Coronary artery (tissue), 2 donors: ENCODE measurements around the gene SMIM38.

Experiments
- DNase-seq: peaks from one replicate; pipeline ENCODE4 v3.0.0-alpha.2; 2017; ENCODE audit warnings: low spot score
- H3K27ac ChIP-seq, 2 donors: fragments of 200-600 bp; sonication (generic); one replicate each; pipeline ENCODE4 v1.5.1; 2016 to 2019
- H3K4me3 ChIP-seq: fragments of 200-600 bp; sonication (generic); 2 replicates; pipeline ENCODE4 v1.5.1; 2016; ENCODE audit warnings: mild to moderate bottlenecking, moderate library complexity
- TF ChIP-seq, protein P1 (sequence below): fragments of 200-600 bp; sonication (generic); IDR thresholded peaks from one replicate; pipeline ENCODE4 v1.5.1; 2019; ENCODE audit warnings: antibody characterized with exemption

SMIM38 gene

DNA sequence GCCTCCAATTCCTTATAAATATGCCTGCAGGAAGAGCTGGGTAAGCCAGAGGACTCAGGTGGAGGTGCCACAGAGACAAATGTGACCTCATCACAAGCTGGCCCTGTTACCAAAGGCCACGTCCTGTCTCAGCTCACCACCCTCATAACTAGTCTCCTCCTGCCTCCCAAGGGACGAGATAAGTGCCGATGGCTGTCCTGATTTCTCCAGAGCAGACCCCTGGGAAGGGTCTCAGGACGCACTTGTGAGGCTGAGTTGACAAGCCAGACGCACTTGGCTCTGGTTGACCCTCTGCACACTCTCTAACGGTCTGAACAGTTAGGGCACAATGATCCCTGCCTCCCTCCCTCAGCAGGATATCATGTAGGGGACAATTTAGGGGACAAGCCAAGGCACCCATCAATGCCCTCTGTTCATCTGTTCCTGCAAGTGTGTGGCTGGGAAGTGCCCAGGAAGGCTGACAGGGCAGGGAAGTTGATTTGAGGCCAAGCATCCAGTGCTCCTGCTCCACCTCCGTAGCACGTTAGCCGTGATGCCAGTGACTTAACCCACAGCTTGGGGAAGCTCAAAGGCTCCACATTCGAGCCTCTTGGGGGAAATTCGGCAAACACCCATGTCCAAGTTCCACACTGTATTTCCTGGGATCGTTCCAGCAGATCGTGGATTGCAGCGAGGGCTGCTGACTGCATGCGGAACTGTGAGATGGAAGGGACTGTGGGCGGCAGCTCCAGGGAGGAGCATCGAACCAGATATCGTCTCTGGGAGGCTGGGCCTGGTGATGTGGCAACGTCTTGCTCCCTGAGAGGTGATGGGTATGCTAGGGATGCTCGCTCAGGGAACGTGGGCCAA lies 2.8 kb downstream of the SMIM38 start:
- TF ChIP-seq, protein P1, sequence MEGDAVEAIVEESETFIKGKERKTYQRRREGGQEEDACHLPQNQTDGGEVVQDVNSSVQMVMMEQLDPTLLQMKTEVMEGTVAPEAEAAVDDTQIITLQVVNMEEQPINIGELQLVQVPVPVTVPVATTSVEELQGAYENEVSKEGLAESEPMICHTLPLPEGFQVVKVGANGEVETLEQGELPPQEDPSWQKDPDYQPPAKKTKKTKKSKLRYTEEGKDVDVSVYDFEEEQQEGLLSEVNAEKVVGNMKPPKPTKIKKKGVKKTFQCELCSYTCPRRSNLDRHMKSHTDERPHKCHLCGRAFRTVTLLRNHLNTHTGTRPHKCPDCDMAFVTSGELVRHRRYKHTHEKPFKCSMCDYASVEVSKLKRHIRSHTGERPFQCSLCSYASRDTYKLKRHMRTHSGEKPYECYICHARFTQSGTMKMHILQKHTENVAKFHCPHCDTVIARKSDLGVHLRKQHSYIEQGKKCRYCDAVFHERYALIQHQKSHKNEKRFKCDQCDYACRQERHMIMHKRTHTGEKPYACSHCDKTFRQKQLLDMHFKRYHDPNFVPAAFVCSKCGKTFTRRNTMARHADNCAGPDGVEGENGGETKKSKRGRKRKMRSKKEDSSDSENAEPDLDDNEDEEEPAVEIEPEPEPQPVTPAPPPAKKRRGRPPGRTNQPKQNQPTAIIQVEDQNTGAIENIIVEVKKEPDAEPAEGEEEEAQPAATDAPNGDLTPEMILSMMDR, result no peak
- no peak overlapping the region for H3K4me3 ChIP-seq
- no peak for DNase-seq
- H3K27ac ChIP-seq, result peak overlapping the region in 1 of 2 donors; percentile 67

DNA sequence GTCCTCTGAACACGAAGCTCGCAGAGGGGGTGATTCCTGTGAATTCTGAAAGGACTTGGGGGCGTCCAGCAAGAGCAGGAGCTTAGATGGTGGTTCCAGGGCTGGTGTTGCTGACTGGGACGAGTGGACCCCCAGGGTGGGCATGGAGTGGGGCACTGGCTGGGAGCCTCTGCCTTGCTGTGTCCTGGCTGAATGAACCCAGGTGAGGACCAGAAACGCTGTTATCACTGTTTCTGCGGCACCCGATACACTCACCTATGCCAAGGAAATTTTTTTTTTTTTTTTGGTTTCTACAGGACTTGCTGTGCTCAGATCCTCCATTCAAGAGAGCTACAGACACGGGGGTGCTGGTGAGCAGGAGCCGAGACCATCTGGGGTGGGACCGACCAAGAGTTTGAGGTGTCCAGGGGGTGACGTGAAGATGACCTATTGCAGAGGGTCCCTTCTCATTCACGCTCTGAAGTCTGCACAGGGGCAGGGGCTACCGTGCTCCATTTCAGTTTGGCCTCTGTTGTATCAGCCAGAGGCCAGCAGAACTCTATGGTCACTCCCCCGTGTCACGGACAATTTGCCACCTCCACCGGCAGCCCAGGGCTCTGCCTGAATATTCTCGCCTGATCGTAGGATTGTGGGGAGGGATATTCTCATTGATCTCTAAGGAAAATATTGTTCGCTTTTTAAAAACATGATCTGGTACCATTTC lies 3.6 kb downstream of the SMIM38 start:
- no peak overlapping the region for H3K27ac ChIP-seq
- TF ChIP-seq, protein P1, result no peak
- H3K4me3 ChIP-seq, result no peak overlapping the region
- DNase-seq, result no peak

DNA sequence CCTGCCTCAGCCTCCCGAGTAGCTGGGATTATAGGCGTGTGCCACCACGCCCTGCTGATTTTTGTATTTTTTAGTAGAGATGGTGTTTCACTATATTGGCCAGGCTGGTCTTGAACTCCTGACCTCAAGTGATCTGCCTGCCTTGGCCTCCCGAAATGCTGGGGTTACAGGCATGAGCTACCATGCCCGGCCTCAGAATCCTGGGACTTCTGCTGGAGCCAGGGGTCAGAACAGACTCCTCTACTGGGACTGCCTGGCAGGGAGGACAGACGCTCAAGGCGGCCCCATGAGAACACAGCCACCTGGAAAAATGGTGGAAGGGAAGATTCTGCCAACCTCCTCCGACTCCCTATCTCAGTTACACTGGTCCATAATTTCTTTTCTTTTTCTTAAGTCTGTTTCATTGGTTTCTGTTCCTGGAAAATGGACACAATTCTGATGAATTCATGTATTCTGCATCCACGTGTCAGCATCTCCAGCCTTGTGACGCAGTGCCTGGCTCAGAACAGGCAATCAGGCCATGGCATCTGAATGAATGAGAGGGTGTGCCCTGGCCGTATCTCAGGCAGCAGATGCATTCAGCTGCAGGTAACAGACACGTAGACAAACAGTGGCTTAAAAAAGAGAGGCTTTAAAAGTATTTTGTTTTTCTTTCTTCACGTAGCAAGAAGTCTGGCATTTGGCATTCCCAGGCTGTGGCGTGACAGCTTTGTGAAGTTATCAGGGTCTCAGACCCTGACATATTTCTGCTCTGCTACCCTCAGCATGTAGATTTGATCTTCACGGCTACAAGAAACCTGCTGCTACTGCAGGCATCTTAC lies 4.8 kb downstream of the SMIM38 start:
- no peak for DNase-seq
- Histone ChIP-seq H3K27ac (no peak overlapping the region), H3K4me3 (no peak overlapping the region)
- TF ChIP-seq, protein P1, result no peak

DNA sequence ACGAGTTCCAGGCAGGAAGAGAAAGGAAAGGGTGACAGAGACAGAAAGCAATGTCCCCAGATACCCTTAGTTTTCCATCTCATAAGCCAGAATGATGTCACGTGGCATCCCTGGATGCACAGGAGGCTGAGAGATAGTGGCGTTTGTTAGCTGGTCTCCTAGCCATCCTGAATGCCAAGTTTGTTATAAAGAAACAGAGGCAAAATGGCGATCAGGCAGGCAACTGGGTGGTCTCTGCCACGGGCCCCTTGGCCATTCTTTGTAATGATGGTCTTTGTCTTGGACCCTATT lies 5.3 kb downstream of the SMIM38 start:
- Histone ChIP-seq H3K27ac (no peak overlapping the region), H3K4me3 (no peak overlapping the region)
- DNase-seq, result no peak
- TF ChIP-seq, protein P1, result no peak

DNA sequence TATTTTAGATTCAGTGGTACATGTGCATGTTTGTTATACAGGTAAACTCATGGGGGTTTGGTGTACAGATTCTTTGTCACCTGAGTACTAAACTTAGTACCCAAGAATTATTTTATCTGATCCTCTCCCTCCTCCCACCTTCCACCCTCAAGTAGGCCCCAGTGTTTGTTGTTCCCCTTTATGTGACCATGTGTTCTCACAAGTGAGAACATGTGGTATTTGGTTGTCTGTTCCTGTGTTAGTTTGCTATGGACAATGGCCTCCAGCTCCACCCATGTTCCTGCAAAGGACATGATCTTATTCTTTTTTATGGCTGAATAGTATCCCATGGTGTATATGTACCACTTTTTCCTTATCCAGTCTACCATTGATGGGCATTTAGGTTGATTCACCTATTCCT lies 6.8 kb downstream of the SMIM38 start:
- DNase-seq, result no peak
- Histone ChIP-seq H3K27ac (no peak overlapping the region), H3K4me3 (no peak overlapping the region)
- TF ChIP-seq, protein P1, result no peak

DNA sequence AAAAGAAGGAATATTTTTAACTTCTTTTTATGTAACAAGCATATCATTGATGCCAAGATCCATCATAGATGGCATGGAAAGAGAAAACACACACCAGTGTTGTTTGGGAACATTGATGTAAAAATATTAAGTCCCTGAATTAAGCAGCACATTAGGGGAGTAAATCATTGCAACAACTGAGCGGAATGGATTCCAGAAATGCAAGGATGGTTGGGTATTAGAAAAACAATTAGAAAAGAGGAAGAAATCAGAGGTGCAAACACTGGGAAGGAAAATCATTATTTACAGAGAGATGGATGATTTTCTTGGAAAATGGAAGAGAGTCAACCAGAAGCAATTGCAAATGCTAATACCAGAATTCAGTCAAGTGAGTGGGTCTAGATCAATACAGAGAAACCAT lies 8.1 kb downstream of the SMIM38 start:
- no peak overlapping the region for H3K27ac ChIP-seq
- TF ChIP-seq, protein P1, result no peak
- no peak for DNase-seq
- H3K4me3 ChIP-seq, result no peak overlapping the region
